Measurements from ENCODE around the gene ACAD9.
A peak's percentile ranks its signal among the peaks of the same experiment; 100 is the strongest.
"Not testable (repeated sequence)": the region's sequence is repeated elsewhere in the genome, so short reads cannot be mapped to it uniquely, and the experiment has no call there.

Gene ACAD9

GRCh38 chr3:128879125-128879969 is at the start of gene ACAD9:
TSS of gene ACAD9 (plus strand) at chr3:128879620. CDS start at chr3:128879692, 72 bp downstream.
- peak; percentile 66 to 99 (median 96) for DNase-seq

GRCh38 chr3:128829925-128830625 is 49.3 kb upstream of the ACAD9 start:
- DNase-seq = not testable (repeated sequence)

GRCh38 chr3:128830762-128831161 is 48.7 kb upstream of the ACAD9 start:
- DNase-seq = not testable (repeated sequence)

- not testable (repeated sequence) for DNase-seq
Measured at GRCh38 chr3:128832979-128833378, 46.4 kb upstream of the ACAD9 start.

- DNase-seq = no peak
Measured at GRCh38 chr3:128835096-128835495, 44.3 kb upstream of the ACAD9 start.

GRCh38 chr3:128841926-128842920 is 37.2 kb upstream of the ACAD9 start:
- DNase-seq = peak in 6 of 56 donors; percentile 3 to 23 (median 7)

GRCh38 chr3:128844502-128844901 is 34.9 kb upstream of the ACAD9 start:
- peak in 13 of 56 donors; percentile 3 to 33 (median 19) for DNase-seq

GRCh38 chr3:128845119-128845777 is 34.2 kb upstream of the ACAD9 start:
- DNase-seq = peak in 5 of 56 donors; percentile 12 to 48 (median 31)

- DNase-seq = peak in 54 of 56 donors; percentile 24 to 88 (median 72)
Measured at GRCh38 chr3:128845778-128846485, 33.5 kb upstream of the ACAD9 start.

- peak in 4 of 56 donors; percentile 34 to 49 (median 42) for DNase-seq
Measured at GRCh38 chr3:128846486-128846891, 32.9 kb upstream of the ACAD9 start.

- no peak for DNase-seq
Measured at GRCh38 chr3:128847666-128848370, 31.6 kb upstream of the ACAD9 start.

- DNase-seq = no peak
Measured at GRCh38 chr3:128848936-128849335, 30.5 kb upstream of the ACAD9 start.

- no peak for DNase-seq
Measured at GRCh38 chr3:128849911-128850455, 29.4 kb upstream of the ACAD9 start.

GRCh38 chr3:128850544-128850943 is 28.9 kb upstream of the ACAD9 start:
- no peak for DNase-seq

- no peak for DNase-seq
Measured at GRCh38 chr3:128851601-128852000, 27.8 kb upstream of the ACAD9 start.

- DNase-seq = no peak
Measured at GRCh38 chr3:128853826-128854225, 25.6 kb upstream of the ACAD9 start.

- DNase-seq = no peak
Measured at GRCh38 chr3:128854475-128854874, 24.9 kb upstream of the ACAD9 start.

GRCh38 chr3:128855569-128855968 is 23.9 kb upstream of the ACAD9 start:
- no peak for DNase-seq

GRCh38 chr3:128858167-128858566 is 21.3 kb upstream of the ACAD9 start:
- DNase-seq = no peak

Measured in nucleus accumbens (tissue), 56 donors.